H7 (cell line): ENCODE measurements around the gene OR6C76. TPM values are rescaled to one million over a fixed set of nuclear protein-coding genes. Genes with fewer than 3 reads are reported as not detected.
"Not testable (repeated sequence)": the region's sequence is repeated elsewhere in the genome, so short reads cannot be mapped to it uniquely, and the experiment has no call there.

Experiments
- DNase-seq: peaks from one replicate; pipeline ENCODE4 v3.0.0; 2012
- H3K27me3 ChIP-seq: 2 replicates; pipeline ENCODE4 v1.6.0; 2011; ENCODE audit warnings: mild to moderate bottlenecking, low read length; ENCODE audit not compliant: control insufficient read depth, insufficient read depth
- H3K36me3 ChIP-seq: replicated peaks from 2 replicates; pipeline ENCODE4 v1.5.1; 2011; ENCODE audit warnings: low read length; ENCODE audit not compliant: control insufficient read depth, insufficient read depth
- H3K4me3 ChIP-seq: 2 replicates; pipeline ENCODE4 v1.5.1; 2011; ENCODE audit warnings: low read depth, mild to moderate bottlenecking, control low read depth, low read length, moderate library complexity; ENCODE audit not compliant: insufficient read depth
- total RNA-seq: library from RNA; depleted of rRNA; stranded (reverse); fragments of >200 nt; shearing (Covaris generic); gene quantifications from 2 replicates; pipeline ENCODE4 v1.2.3, GENCODE V29; 2014; rRNA removed

OR6C76 gene
- total RNA-seq, 1 experiment from 2014 or later = not detected

GRCh38 chr12:55428331-55429243 lies 2.5 kb downstream of the OR6C76 start:
- Histone ChIP-seq H3K36me3 (no peaks in the 10 kb centered on the region), H3K27me3 (no peaks in the 10 kb centered on the region), H3K4me3 (no peak overlapping the region)
- DNase-seq = no peak

DNA sequence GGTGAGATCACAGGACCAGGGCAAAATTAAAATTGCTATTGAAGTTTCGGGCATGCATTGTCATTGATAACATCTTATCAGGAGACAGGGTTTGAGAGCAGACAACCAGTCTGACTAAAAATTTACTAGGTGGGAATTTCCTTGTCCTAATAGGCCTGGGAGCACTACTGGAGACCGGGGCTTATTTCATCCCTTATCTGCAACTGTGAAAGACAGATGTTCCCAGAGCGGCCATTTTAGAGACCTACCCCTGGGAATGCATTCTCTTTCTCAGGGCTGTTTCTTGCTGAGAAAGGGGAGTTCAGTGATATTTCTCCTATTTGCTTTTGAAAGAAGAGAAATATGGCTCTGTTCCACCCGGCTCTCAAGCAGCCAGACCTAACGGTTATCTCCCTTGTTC lies 15.2 kb downstream of the OR6C76 start:
- DNase-seq, H3K36me3 ChIP-seq, H3K27me3 ChIP-seq, H3K4me3 ChIP-seq: not testable (repeated sequence)

DNA sequence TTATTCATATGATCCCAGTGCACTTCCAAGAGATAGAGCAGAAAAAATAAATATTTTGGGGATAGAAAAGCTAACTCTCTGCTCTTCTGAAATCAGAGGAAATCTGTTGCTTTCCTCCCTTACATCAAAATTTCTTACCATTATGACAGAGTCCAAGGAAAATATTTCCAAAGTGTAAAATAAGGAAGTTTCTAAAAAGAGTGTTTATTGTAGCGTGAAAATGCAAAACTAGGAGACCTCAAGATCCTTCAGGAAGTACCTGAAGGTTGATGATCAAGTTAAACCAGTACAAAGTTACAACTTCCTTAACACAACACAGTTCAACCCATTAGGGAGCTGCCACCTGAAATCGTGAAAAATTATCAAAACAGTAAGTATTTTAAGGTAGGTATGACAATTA lies 17.7 kb downstream of the OR6C76 start, which contains the start of gene OR6C2:
Gene OR6C2 (plus strand): TSS at position 301 of the 400 bp plus-strand sequence. CDS start 8,138 bp downstream, outside the sequence.
- Histone ChIP-seq H3K36me3 (no peaks in the 10 kb centered on the region), H3K27me3 (no peaks in the 10 kb centered on the region), H3K4me3 (no peak within 1 kb of the TSS)
- DNase-seq = no peak

GRCh38 chr12:55445357-55445756 lies 19.3 kb downstream of the OR6C76 start:
- DNase-seq = no peak
- no peak overlapping the region for H3K4me3 ChIP-seq
- no peaks in the 10 kb centered on the region for H3K36me3 ChIP-seq
- H3K27me3 ChIP-seq = no peaks in the 10 kb centered on the region

DNA sequence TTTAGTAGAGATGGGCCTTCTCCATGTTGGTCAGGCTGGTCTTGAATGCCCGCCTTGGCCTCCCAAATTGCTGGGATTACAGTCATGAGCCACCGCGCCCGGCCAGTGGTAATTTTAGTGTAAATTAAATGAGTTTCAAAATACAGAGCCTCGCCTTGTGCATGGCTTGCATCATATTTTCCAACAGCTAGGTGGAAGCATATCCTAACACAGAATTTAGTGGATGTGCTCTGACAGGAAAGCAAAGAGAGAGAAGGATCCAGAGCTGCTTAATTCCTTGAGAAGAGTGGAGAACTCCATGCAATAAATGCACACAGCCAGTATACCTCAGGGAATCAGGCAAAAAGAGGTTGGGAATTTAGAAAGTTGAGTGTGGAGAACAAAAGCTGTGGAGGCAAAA lies 20.3 kb downstream of the OR6C76 start:
- Histone ChIP-seq H3K27me3 (no peaks in the 10 kb centered on the region), H3K4me3 (no peak overlapping the region), H3K36me3 (no peaks in the 10 kb centered on the region)
- no peak for DNase-seq

GRCh38 chr12:55448825-55449224 lies 22.8 kb downstream of the OR6C76 start:
- no peak for DNase-seq
- Histone ChIP-seq H3K36me3 (no peaks in the 10 kb centered on the region), H3K27me3 (no peaks in the 10 kb centered on the region)

DNA sequence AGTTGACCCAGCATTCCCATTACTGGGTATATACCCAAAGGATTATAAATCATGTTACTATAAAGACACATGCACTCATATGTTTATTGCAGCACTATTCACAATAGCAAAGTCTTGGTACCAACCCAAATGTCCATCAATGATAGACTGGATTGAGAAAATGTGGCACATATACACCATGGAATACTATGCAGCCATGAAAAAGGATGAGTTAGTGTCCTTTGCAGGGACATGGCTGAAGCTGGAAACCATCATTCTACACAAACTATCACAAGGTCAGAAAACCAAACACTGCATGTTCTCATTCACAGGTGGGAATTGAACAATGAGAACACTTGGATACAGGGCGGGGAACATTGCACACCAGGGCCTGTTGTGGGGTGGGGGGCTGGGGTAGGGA lies 38.9 kb downstream of the OR6C76 start:
- not testable (repeated sequence) for H3K27me3 ChIP-seq, H3K36me3 ChIP-seq, DNase-seq, H3K4me3 ChIP-seq

More at GRCh38 chr12:55448825-55449224, 22.8 kb downstream of the OR6C76 start:
- no peak overlapping the region for H3K4me3 ChIP-seq

- H3K27me3 ChIP-seq = no peaks in the 10 kb centered on the region
- H3K4me3 ChIP-seq = no peak overlapping the region
- no peak for DNase-seq
- no peaks in the 10 kb centered on the region for H3K36me3 ChIP-seq
These were observed 41.8 kb downstream of the OR6C76 start for GRCh38 chr12:55467836-55468235.

DNA sequence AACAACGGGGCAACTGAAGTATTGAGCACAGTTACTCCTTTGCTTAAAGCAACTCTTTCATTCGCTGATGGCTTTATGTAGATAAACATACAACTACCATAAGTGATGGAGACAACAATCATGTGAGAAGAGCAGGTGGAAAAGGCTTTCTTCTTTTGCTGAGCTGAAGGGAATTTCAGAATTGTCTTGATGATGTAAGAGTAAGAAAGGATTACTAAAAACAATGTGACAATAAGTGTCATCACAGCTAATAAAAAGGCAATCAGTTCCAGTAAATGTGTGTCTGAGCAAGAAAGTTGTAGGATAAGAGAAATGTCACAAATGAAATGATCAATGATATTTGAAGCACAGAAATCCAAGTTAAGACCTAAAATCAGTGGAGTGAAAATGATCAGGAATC lies 43.2 kb downstream of the OR6C76 start:
- DNase-seq = no peak
- Histone ChIP-seq H3K4me3 (no peak overlapping the region), H3K36me3 (no peaks in the 10 kb centered on the region), H3K27me3 (no peaks in the 10 kb centered on the region)

GRCh38 chr12:55470088-55470829 lies 44.2 kb downstream of the OR6C76 start, which contains the start of gene OR6C70:
Gene OR6C70, minus strand, starts transcription at chr12:55470138. Its CDS starts 0 bp downstream, at chr12:55470138.
- DNase-seq = no peak
- Histone ChIP-seq H3K27me3 (no peaks in the 10 kb centered on the region), H3K36me3 (no peaks in the 10 kb centered on the region), H3K4me3 (no peak within 1 kb of the TSS)

GRCh38 chr12:55472264-55472663 lies 46.2 kb downstream of the OR6C76 start:
- no peaks in the 10 kb centered on the region for H3K36me3 ChIP-seq
- no peaks in the 10 kb centered on the region for H3K27me3 ChIP-seq
- no peak for DNase-seq
- no peak overlapping the region for H3K4me3 ChIP-seq

Other genes with a start within 250 kb of the OR6C76 start
- gene OR10A7, start 205.2 kb upstream of the OR6C76 start, total RNA-seq = not detected in 2 replicates
- gene OR6C74, start 181.6 kb upstream of the OR6C76 start, total RNA-seq = not detected in 2 replicates
- not detected in 2 replicates for gene OR6C6, start 129.7 kb upstream of the OR6C76 start, total RNA-seq
- not detected in 2 replicates for gene OR6C1, start 111.9 kb upstream of the OR6C76 start, total RNA-seq
- not detected in 2 replicates for gene OR6C3, start 95.5 kb upstream of the OR6C76 start, total RNA-seq
- gene OR6C75, start 63.3 kb upstream of the OR6C76 start, total RNA-seq = not detected in 2 replicates
- gene OR6C65, start 25.7 kb upstream of the OR6C76 start, total RNA-seq = not detected in 2 replicates
- not detected in 2 replicates for gene OR6C2, start 17.8 kb downstream of the OR6C76 start, total RNA-seq
- gene OR6C70, start 43.9 kb downstream of the OR6C76 start, total RNA-seq = not detected in 2 replicates
- gene OR6C68, start 66.1 kb downstream of the OR6C76 start, total RNA-seq = not detected in 2 replicates
- gene OR6C4, start 123.3 kb downstream of the OR6C76 start, total RNA-seq = not detected in 2 replicates
- gene OR2AP1, start 146.2 kb downstream of the OR6C76 start, total RNA-seq = not detected in 2 replicates
- not detected in 2 replicates for gene OR10P1, start 210.6 kb downstream of the OR6C76 start, total RNA-seq